ENCODE measurements around the gene ARHGEF19.
"Not testable (repeated sequence)": the region's sequence is repeated elsewhere in the genome, so short reads cannot be mapped to it uniquely, and the experiment has no call there.

ARHGEF19 gene

DNA sequence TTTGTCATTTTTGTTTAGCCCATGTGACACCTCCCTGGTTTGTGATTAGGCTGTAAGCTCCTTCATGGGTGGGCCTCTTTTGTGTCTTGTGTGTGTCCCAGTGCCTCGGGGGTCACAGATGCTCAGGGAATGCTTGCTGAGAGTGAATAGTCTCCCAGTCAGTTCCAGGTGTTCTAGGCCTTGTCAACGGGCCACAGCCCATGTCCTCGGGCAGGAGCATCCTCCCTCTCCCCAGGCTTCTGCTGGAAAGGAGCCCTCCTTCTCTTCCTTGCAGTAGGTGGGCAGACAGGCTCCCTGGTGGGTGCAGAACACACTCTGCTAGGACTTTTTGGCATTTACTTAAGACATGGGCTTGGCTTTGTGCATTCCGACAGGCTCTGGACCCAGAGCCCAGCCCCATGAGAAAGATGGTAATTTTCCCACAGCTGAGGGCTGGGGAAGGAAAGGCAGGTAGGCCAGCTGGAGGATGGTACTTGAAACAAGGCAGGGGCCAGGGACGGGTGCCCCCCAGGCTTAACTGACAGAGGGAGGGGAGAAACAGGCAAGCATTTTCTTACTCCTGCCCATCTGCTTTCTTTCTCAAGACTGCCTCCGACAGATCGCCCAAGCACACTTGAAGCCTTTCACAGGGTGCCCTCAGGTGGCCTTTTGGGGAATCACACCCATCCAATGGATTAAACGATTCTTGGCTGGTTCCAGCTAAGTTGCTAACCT, 31.6 kb upstream of the ARHGEF19 start:
- peak; percentile 93 for FAIRE-seq

DNA sequence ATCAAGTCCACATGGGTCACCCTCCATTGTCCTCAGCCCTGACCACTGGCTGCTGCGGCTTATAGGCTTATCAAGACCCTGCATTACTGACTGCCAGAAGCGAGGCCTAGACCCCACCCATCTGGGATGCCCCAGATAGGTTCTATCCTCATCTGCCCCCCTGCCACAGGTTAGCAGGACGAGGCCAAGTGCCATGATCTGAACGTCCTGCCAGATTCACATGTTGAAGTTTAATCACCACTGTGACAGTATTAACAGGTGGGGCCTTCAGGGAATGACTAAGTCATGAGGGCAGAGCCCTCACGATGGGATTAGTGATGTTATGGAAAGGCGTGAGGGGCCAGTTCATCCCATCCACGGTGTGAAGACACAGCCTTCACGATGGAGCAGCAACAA, 30.8 kb upstream of the ARHGEF19 start:
- FAIRE-seq, result no peak

DNA sequence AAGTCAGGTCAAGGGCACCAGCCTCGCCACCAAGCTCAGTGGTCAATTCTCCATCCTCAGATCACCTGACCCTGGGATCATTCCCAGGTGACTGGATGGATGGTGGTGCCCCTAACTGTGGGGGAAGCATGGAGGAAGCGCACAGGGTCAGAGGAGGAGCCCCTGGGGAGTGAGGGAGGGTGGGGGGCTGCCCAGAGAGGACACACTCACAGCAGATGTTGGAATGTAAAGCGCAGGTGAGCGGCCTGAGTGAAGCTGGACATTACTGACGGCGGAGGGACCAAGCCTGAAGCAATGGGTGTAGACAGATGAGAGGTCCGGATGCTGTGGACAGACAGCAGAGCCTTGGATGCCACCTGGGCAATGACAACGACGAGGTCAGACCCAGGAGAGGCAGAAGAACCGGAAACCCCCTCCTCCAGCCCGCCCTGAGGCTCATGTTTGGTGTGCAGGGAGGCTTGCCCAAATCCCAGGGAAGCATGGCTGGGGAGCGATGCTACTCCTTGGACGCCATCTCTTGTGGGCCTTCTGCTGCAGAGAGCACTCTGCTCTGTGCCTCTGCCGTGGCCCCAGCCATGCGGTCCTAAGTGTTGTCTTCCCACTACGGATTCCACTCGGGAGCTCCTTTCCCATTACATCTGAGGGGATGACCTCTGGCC, 30.2 kb upstream of the ARHGEF19 start:
- no peak for FAIRE-seq

DNA sequence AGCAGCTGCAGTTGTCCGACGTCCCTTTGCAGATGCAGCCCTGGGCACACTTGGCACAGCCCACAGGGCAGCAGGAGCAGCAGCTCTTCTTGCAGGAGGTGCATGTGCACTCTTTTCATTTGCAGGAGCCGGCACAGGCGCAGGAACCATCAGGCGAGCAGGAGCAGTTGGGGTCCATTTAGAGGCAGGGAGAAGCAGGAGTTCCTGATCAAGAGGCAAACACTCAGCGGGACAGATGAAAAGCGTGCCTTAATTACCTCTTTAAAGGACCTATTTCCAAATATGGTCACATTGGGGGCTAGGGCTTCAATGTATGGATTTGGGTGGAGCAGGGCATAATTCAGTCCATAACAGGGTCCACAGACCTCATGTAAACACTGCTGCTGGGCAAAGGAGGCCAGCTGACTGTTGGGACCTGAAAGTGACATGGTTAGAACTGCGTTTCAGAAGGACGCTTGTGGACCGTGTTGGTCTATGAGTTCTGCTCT, 28.8 kb upstream of the ARHGEF19 start:
- FAIRE-seq, result no peak

DNA sequence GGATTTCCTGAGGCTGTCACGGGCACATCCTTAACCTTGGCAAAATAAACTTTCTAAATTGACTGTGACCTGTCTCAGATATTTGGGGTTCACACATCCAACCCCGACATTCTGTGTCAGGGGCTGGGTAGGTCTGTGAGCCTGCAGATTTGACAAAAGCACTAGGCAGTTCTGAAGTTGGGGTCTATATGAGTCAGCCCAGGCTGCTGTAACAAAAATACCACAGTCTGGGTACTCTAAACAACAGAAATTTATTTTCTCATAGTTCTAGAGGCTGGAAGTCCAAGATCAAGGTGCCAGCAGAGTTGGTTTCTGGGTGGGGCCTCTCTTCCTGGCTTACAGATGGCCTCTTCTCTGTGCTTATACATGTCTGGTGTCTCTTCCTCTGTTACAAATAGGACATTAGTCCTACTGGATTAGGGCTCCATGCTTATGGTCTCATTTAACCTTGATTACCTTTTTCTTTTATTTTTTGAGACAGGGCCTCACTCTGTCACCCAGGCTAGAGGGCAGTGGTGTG, 27.6 kb upstream of the ARHGEF19 start:
- no peak for FAIRE-seq

DNA sequence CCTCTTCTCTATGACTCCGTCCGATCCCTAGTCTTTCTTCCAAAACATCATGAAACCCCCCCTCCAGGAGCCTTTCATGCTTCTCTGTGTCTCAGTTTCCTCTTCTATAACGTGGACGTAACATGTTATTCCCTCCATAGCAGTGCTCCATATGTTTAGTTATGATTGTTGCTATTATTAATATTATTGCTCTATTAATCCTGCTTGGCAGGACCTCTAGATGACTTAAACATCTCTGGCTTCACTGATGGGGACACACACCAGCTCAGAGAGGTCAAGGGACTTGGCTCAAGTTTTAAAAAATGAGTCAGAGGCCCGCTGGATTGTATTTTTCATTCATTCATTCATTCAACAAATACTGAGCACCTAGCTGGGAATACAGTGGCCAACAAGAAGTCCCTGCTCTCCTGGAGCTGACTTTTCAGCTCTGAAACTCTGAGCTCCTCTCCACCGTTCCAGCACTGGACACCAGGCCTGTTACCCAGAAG, 24.9 kb upstream of the ARHGEF19 start:
- no peak for FAIRE-seq

DNA sequence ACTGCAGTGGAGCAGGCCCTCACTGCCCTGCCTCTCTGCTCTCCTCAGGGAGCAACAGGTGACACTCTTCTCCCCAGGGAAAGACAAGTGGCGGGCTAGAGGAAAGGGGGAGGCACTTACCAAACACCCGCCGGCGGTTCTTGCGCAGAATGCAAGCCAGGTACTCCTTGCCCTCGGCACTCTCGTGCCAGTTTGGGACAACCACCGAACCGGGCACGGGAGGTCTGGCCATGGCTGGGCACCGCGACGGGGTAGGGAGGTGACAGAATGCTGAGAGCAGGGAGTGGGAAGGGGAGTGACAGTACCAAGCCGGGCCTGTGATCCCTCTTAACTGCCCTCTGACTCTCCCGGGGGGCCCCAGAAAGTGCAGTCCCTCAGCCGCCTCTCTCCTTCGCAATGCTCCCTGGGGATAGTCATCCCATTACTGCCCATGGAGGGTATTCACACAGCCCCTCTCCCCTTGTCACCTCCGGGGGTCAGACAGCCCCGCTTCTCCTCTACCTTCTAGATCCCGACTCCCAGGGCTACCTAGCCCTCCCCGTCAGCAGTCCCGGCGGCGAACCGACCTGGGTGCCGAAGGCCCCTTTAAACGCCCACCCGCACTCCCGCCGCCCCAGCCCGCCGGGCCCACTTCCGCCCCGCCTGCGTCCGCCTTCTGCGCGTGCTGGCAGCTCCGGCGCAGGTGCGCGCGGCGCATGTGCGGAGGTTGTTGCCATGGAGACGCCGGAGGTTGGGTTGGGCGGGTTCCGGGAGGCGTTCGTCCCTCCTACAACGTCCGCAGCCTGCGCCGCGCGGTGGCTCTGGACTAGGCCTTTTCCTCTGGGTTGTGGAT, 24.3 kb upstream of the ARHGEF19 start, which contains the start of gene CPLANE2:
Gene CPLANE2 (minus strand): TSS at position 673 of the 832 bp plus-strand sequence. CDS start 441 bp downstream, at position 232.
- FAIRE-seq, result no peak

DNA sequence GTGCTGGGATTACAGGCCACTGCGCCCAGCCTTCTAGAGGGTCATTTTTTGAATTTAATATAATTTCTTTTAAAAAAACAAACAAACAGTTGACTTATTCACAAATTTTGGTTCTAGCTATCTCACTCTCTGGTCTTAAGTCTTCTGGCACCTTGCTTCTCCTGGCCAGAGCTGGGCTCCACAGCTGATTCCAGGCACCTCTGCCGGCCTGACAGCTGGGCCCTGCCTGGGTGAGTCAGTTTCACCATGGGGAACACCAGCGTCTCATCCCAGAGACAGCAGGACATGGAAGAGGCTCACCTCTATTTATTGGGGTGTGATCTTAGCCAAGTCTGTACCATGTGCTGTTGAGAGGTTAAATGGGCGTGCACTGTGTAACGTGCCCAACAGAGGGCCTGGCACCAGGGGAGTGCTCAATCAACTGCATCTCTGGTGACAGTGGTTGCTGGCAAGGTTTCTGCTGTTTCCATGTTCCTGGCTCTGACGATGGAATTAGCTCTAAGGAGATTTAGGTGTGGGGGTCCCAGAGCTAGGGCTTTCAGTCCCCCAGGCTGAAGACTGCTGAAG, 23.6 kb upstream of the ARHGEF19 start:
- FAIRE-seq, result no peak

DNA sequence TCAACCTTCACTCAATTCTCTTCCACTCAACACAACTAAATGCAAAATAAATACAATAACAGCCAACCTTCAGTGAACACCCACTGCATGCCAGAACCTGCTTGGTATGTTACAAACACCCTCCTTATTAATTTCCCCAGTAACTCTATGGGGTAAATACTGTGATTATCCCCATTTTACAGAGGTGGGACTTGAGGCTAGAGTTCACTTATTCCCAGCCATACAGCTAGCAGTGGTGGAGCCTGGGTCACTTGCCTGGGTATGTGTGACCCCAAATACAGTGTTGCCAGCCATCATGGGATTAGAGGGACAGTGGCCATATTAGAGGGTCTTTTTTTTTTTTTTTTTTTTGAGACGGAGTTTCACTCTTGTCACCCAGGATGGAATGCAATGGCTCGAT, 22.9 kb upstream of the ARHGEF19 start:
- FAIRE-seq, result no peak

DNA sequence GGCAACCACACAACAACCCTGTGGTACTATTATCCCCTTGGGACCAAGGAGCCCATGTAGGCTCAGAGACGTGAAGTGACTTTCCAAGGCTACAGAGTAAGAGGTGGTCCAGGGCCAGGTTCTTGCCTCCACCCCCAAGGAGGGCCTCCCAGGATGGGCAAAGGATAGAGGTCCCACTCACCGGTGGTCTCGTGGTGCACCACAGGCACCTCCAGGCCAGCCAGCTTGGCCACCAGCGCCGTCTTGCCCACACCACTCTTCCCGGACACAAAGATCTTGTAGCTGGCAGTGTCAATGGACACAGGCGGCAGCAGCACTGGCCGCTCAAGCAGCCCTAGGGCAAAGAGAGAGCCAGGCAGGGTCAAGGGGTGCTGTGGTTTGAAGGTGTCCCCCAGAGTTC, 21.0 kb upstream of the ARHGEF19 start:
- no peak for FAIRE-seq

DNA sequence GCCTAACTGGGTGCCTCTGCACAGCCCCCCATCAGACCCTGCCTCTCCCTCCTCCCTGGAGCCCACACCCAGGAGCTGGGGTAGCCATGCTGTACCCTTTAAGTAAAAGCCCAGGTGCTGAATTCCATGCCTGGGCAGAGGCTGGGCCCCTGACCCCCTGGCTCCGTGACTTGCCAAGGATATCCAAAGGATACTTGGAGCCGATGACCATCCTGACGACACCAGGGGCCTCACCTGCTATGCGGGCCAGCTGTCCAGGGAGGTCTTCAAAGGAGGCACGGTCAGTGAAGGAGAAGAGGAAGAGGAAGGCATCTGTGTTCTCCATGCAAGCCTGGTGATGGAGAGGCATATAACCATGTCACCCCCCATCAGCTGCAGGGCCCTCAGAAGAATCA, 19.9 kb upstream of the ARHGEF19 start:
- FAIRE-seq, result no peak

DNA sequence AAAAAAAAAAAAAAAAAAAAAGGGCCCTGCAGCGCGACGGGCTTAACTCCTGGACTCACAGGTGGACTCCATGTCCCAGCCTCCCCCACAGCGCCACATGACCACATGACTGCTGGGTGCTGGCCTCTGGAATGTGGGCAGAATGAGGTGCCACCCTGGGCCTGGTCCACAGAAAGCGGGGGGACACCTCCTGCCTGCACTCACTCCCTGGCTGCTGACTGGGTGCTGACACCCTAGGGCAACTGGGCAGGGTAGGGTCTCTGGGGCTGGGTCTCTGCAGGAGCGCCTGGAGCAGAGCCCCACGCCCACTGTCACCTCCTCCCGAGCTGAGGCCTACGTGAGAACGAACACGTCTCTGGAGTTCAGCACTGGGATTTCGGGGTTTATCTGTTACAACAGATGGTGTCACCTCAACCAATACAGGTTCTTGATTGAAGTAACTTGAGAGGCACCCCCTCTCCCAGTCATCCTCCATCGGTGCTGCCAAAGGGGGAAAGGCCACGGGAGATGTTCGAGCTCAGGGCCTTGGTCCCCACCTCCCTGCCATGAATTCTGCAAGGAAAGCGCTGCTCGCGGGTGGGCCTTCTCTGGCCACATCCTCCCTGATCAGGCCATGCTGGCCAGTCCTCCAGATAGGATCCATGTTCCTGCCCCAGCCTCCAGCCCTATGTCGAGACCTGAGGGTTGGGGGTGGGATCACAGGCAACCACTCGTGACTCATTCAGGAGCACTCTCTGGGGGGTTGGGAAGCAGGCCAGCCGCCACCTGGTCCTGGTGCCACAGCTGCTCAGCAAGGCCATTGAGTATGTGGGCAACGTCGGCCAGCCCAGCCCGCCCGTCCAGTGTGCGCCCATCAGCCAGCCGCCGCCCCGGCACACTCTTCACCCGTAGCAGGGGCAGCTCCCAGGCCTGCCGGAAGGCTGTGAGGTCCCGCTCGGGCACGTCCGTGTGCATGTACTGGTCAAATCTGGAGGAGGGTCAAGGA, 19.2 kb upstream of the ARHGEF19 start:
- FAIRE-seq, result no peak

DNA sequence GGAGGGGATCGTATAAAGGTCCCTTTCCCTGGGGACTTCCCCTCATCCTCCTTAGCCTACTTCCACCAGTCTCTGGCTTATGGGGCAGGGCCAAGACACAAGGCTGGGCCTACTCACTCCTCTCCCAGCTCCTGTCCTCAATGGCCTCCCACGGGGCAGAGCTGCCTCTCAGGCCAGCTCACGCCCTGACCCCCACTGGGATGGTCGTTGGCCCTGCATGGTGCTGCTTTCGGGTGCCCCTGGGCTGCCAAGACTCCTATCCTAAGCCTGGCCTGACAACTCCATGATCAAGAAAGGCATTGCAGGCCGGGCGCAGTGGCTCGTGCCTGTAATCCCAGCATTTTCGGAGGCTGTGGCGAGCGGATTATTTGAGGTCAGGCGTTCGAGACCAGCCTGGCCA, 18.3 kb upstream of the ARHGEF19 start:
- no peak for FAIRE-seq

DNA sequence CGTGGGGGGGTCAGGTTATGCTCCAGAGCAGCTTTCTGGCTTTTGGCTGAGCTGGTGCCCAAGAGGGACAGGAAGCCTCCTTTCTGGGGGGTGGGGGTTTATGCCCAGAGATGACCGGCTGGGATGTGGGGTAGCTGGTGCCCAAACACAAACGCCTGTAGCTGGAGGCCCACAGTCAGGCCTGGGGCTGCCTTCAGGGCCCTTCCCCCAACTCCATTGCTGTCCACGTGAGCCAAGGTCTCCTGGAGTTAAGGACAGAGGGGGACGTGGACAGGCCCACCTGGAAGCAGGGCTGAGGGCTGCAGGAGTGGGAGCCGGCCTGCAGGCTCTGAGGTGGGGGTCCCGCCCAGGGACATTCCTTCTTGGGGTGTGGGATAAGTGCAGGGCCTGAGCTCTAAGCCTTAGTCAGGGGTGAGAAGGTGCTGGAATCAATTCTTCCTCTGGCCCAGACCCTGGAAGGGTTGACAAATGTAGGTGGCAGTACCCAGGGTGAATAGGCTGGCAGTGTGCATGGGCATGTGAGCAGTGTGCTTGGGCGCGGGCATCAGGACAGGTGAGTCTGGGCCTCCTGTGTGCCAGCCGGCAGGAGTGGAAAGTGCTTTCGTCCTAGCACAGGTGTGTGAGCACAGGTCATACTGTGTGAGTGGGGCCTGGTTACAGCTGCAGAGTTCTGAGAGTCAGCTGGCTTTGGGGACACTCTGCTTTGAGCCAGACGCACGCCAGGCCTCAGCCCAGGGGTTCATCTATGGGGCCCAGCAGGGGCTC, 17.7 kb upstream of the ARHGEF19 start:
- FAIRE-seq, result no peak

DNA sequence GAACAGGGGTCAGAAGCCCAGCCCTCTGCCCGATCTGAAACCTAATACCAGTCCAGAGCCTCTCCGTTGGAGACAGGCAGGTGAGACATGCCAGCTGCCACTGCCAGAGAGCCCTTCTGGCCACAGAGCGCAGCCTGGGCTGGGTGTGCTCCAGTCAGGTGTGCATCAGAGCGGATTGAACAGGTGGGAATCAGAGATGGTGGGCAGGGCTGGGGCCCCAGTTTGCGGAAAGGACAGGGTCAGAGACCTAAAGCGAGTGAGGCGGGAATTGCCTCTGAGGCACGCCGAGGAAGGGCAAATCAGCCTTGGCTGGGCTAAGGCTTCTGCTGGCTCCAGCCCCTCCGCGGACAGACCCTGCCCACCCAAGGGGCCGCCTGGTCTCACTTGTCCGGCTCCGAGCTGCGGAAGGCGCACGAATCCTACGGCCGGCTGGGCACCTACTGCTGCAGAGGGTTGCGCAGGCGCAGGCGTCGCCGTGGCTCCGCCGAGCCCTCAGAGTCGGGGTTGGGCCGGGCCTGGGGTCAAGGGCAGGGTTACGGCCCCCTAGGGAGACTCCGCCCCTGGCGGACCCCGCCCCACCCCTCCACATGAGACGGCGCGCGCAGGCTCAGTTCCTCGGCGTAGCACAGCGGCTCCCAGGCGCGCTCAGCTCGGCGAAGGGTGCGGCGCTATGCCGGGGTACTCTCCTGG, 14.2 kb upstream of the ARHGEF19 start:
- FAIRE-seq, result no peak

DNA sequence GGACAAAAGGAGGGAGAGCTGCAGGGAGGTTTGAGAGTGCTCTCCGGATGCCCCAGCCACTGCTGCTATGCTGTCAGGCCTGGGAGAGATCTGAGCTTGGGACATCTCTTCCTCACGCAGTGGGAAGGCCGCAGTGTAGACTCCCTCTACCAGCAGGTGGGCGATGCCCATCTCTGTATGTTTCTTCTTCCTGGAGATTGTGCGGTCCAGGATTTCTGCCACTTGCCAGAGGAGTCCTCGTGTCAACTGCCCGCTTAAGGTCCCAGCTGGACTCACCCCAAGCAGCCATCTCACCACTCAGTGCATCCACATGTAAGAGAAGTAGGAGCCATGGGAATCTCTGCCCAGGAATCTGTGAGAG, 13.7 kb upstream of the ARHGEF19 start:
- no peak for FAIRE-seq

DNA sequence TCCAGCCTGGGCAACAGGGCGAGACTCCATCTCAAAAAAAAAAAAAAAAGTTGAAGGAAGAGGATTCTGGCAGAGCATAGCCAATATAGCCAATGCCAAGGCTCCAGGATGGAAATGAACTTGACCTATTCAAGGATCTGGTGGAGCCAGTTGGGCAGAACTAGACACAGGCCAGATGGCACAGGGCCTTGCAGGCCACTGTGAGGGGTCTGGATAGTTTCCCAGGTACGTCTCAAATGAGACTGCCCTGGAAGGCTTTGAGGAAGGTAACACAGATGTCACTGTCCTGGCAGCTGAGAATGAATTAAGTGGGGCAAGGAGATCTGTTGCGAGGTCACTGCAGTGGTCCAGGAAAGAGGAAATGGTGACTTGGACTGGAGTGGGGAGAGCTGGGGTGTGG, 12.0 kb upstream of the ARHGEF19 start:
- no peak for FAIRE-seq

DNA sequence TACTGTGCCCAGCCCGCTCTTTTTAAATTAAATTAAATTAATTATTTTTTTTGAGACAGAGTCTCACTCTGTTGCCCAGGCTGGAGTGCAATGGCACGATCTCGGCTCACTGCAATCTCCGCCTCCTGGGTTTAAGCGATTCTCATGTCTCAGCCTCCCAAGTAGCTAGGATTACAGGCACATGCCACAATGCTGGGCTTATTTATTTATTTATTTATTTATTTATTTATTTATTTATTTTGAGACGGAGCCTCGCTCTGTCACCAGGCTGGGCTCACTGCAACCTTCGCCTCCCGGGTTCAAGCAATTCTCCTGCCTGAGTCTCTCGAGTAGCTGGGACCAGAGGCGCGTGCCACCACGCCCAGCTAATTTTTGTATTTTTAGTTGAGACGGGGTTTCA, 10.3 kb upstream of the ARHGEF19 start:
- not testable (repeated sequence) for FAIRE-seq

DNA sequence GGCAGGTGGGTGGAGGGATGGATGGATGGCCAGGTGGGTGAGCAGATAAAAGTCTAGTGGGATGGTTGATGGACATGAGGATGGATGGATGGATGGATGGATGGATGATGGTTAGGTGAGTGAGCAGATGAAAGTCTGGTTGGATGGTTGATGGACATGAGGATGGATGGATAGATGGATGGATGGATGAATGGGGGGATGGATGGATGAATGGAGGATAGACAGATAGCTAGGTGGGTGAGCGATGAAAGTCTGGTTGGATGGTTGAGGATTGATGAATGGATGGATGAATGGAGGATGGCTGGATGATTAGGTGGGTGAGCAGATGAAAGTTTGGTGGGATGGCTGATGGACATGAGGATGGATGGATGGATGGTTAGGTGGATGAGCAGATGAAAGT, 9.0 kb upstream of the ARHGEF19 start:
- FAIRE-seq, result no peak

DNA sequence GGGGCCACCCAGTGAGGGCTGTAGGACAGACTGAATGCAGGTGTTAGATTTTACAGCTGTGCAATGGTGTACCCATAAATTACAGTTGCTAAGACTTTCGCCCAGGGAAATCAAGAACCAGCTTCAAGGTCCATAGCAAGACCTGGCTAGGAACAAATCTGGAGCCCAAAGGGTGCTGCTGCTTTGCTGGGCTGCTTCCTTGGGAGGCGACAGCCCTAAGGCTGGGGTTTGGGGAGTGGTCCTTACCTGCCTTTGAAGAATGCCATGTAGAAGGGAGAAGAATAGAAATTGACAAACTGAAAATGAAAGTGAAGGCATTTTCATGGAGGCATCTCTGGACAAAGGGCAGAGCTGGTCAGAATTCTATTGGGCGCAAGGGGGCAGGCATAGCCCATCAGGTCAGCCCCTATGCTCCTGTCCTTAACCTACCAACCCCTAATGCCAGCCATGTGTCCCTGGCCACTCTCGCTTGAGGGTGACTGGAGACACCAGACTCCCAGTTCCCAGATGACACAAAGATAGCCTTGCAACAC, 7.6 kb upstream of the ARHGEF19 start:
- no peak for FAIRE-seq

Measured in A204.1 (cell line).